GM23338 (cell line): ENCODE data around the gene CD40.

Source experiments
- CREB1 ChIP-seq: fragments of 250-450 bp; sonication (Bioruptor Pico); IDR thresholded peaks from 2 replicates; pipeline ENCODE4 v1.5.0; 2020; ENCODE audit warnings: low read depth, mild to moderate bottlenecking, moderate library complexity
- ETS1 ChIP-seq: IDR thresholded peaks from 2 replicates; pipeline ENCODE4 v1.6.1; 2016; ENCODE audit warnings: antibody characterized with exemption
- EZH2 ChIP-seq: fragments of 200-600 bp; sonication (generic); IDR thresholded peaks from one replicate; pipeline ENCODE4 v1.8.0; 2017; ENCODE audit warnings: antibody characterized with exemption, mild to moderate bottlenecking, low read depth; ENCODE audit not compliant: unreplicated experiment
- EZH2phosphoT487 ChIP-seq: fragments of 200-600 bp; sonication (generic); IDR thresholded peaks from one replicate; pipeline ENCODE4 v1.8.1; 2018; ENCODE audit warnings: antibody characterized with exemption; ENCODE audit not compliant: unreplicated experiment
- JUNB ChIP-seq: IDR thresholded peaks from one replicate; pipeline ENCODE4 v1.6.1; 2016; ENCODE audit warnings: antibody characterized with exemption; ENCODE audit not compliant: unreplicated experiment
- POLR2AphosphoS5 ChIP-seq: IDR thresholded peaks from 2 replicates; pipeline ENCODE4 v1.6.1; 2016; ENCODE audit warnings: antibody characterized with exemption, low read depth
- REST ChIP-seq: IDR thresholded peaks from one replicate; pipeline ENCODE4 v1.6.1; 2018; ENCODE audit warnings: antibody characterized with exemption; ENCODE audit not compliant: unreplicated experiment
- STAT1 ChIP-seq: IDR thresholded peaks from one replicate; pipeline ENCODE4 v1.6.1; 2016; ENCODE audit warnings: antibody characterized with exemption; ENCODE audit not compliant: unreplicated experiment
- ZNF331 ChIP-seq: fragments of 250-450 bp; sonication (Bioruptor Pico); IDR thresholded peaks from 2 replicates; pipeline ENCODE4 v1.5.0; 2020; ENCODE audit warnings: low read depth, mild to moderate bottlenecking, moderate library complexity
- ZNF462 ChIP-seq: fragments of 250-450 bp; sonication (Bioruptor Pico); IDR thresholded peaks from 2 replicates; pipeline ENCODE4 v1.5.0; 2020; ENCODE audit warnings: mild to moderate bottlenecking, moderate library complexity
- TF ChIP-seq, protein P1 (sequence below), 2 experiments: fragments of 200-600 bp in 1 of 2; sonication (generic) in 1 of 2; conservative IDR thresholded peaks; 2 replicates each; pipeline versions ENCODE4 v1.5.1 to v1.6.1; 2016 to 2017; ENCODE audit warnings: antibody characterized with exemption in 2 of 2, low read depth in 2 of 2, mild to moderate bottlenecking in 2 of 2, moderate library complexity in 1 of 2

- TF ChIP-seq, protein P1, sequence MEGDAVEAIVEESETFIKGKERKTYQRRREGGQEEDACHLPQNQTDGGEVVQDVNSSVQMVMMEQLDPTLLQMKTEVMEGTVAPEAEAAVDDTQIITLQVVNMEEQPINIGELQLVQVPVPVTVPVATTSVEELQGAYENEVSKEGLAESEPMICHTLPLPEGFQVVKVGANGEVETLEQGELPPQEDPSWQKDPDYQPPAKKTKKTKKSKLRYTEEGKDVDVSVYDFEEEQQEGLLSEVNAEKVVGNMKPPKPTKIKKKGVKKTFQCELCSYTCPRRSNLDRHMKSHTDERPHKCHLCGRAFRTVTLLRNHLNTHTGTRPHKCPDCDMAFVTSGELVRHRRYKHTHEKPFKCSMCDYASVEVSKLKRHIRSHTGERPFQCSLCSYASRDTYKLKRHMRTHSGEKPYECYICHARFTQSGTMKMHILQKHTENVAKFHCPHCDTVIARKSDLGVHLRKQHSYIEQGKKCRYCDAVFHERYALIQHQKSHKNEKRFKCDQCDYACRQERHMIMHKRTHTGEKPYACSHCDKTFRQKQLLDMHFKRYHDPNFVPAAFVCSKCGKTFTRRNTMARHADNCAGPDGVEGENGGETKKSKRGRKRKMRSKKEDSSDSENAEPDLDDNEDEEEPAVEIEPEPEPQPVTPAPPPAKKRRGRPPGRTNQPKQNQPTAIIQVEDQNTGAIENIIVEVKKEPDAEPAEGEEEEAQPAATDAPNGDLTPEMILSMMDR (conservative IDR thresholded peaks at IDR 0.05; ENCODE audit: low read depth in 2 of 2) = no peak
- TF ChIP-seq POLR2AphosphoS5 (no peak), STAT1 (no peak), REST (no peak), EZH2phosphoT487 (no peak), JUNB (no peak), EZH2 (no peak), ETS1 (no peak), ZNF331 (no peak), ZNF462 (CRISPR knock-in tag) (no peak), CREB1 (CRISPR knock-in tag) (no peak)
Observed at GRCh38 chr20:46144432-46145025, 26.4 kb downstream of the CD40 start.
